K562 (cell line): ENCODE data around the gene NCAM2. TPM values are rescaled to one million over a fixed set of nuclear protein-coding genes. Genes with fewer than 3 reads are reported as not detected.

Experiments used
- ARNT ChIP-seq, 2 experiments: fragments of 450-650 bp; IDR thresholded peaks; 2 replicates each; pipeline ENCODE4 v1.6.1; 2016; ENCODE audit warnings: mild to moderate bottlenecking in 1 of 2
- BCOR ChIP-seq: fragments of 450-650 bp; IDR thresholded peaks from 2 replicates; pipeline ENCODE4 v1.6.1; 2016
- BHLHE40 ChIP-seq: IDR thresholded peaks from 2 replicates; pipeline ENCODE4 v1.6.1; 2011; ENCODE audit warnings: low read length, improper control_type of control experiment
- CHD2 ChIP-seq: IDR thresholded peaks from 2 replicates; pipeline ENCODE4 v1.6.1; 2011; ENCODE audit warnings: low read depth, low read length
- CREM ChIP-seq: IDR thresholded peaks from 2 replicates; pipeline ENCODE4 v1.6.1; 2014; ENCODE audit warnings: antibody characterized with exemption, low read depth
- CXXC5 ChIP-seq: fragments of 250-450 bp; sonication (Bioruptor Pico); IDR thresholded peaks from 2 replicates; pipeline ENCODE4 v1.8.0; 2022; ENCODE audit warnings: inconsistent platforms, mild to moderate bottlenecking, moderate library complexity
- ESRRA ChIP-seq: fragments of 450-650 bp; IDR thresholded peaks from 2 replicates; pipeline ENCODE4 v1.6.1; 2014; ENCODE audit warnings: low read depth, mild to moderate bottlenecking, moderate library complexity, borderline replicate concordance
- FOXP4 ChIP-seq: sonication (generic); formaldehyde crosslinking; IDR thresholded peaks from 2 replicates; pipeline ENCODE4 v1.8.0; 2022; ENCODE audit warnings: mild to moderate bottlenecking, missing genetic modification reagents, borderline replicate concordance
- GTF2F1 ChIP-seq: IDR thresholded peaks from 2 replicates; pipeline ENCODE4 v1.6.1; 2011; ENCODE audit warnings: low read depth, low read length, improper control_type of control experiment
- HNRNPK ChIP-seq: fragments of 200-400 bp; formaldehyde crosslinking; IDR thresholded peaks from one replicate; pipeline ENCODE4 v1.6.1; 2018; ENCODE audit warnings: mild to moderate bottlenecking, low read depth, low read length; ENCODE audit not compliant: poor library complexity, severe bottlenecking
- IRF1 ChIP-seq: sonication (generic); formaldehyde crosslinking; IDR thresholded peaks from 2 replicates; pipeline ENCODE4 v1.8.0; 2022; ENCODE audit warnings: missing genetic modification reagents, mild to moderate bottlenecking, borderline replicate concordance
- KLF1 ChIP-seq: fragments of 450-650 bp; IDR thresholded peaks from 2 replicates; pipeline ENCODE4 v1.6.1; 2016; ENCODE audit warnings: missing genetic modification characterization, missing compliant biosample characterization
- MAZ ChIP-seq, 2 experiments: fragments of 450-650 bp in 1 of 2; sonication (generic) in 1 of 2; formaldehyde crosslinking; IDR thresholded peaks in 1 of 2; conservative IDR thresholded peaks in 1 of 2; 2 replicates each; pipeline versions ENCODE4 v1.4.0 to v1.5.0; 2020; ENCODE audit warnings: mild to moderate bottlenecking in 1 of 2, missing genetic modification reagents in 1 of 2
- NCOR1 ChIP-seq: fragments of 450-650 bp; IDR thresholded peaks from 2 replicates; pipeline ENCODE4 v1.6.1; 2016; ENCODE audit warnings: mild to moderate bottlenecking, moderate library complexity
- NKRF ChIP-seq: fragments of 450-650 bp; IDR thresholded peaks from 2 replicates; pipeline ENCODE4 v1.6.1; 2016; ENCODE audit warnings: borderline replicate concordance
- NR2C1 ChIP-seq, 2 experiments: fragments of 450-650 bp; IDR thresholded peaks; 2 replicates each; pipeline ENCODE4 v1.6.1; 2017; ENCODE audit warnings: mild to moderate bottlenecking in 2 of 2, antibody characterized with exemption in 1 of 2, inconsistent platforms in 1 of 2, missing compliant biosample characterization in 1 of 2, missing genetic modification characterization in 1 of 2
- PCBP2 ChIP-seq: fragments of 200-400 bp; formaldehyde crosslinking; IDR thresholded peaks from 2 replicates; pipeline ENCODE4 v1.6.1; 2018; ENCODE audit warnings: low read length, low read depth, mild to moderate bottlenecking, moderate library complexity; ENCODE audit not compliant: poor library complexity, severe bottlenecking
- POLR2A ChIP-seq: fragments of 450-650 bp; conservative IDR thresholded peaks from 2 replicates; pipeline ENCODE4 v1.6.1; 2016
- TAF9B ChIP-seq: fragments of 450-650 bp; IDR thresholded peaks from 2 replicates; pipeline ENCODE4 v1.6.1; 2018; ENCODE audit warnings: mild to moderate bottlenecking; ENCODE audit not compliant: partially characterized antibody
- U2AF2 ChIP-seq: fragments of 200-400 bp; formaldehyde crosslinking; optimal IDR thresholded peaks from 2 replicates; pipeline ENCODE3; 2017; ENCODE audit warnings: low read depth, mild to moderate bottlenecking, low read length
- XRCC5 ChIP-seq: fragments of 200-400 bp; formaldehyde crosslinking; IDR thresholded peaks from 2 replicates; pipeline ENCODE4 v1.6.1; 2017; ENCODE audit warnings: low read depth, mild to moderate bottlenecking, low read length
- ZNF12 ChIP-seq: sonication (generic); formaldehyde crosslinking; IDR thresholded peaks from 2 replicates; pipeline ENCODE4 v1.4.0; 2020; ENCODE audit warnings: mild to moderate bottlenecking, missing genetic modification reagents
- ZNF174 ChIP-seq: fragments of 250-450 bp; sonication (Bioruptor Pico); IDR thresholded peaks from 2 replicates; pipeline ENCODE4 v1.4.0; 2020; ENCODE audit warnings: mild to moderate bottlenecking
- ZNF274 ChIP-seq: IDR thresholded peaks from 2 replicates; pipeline ENCODE4 v1.6.1; 2011; ENCODE audit warnings: low read depth, mild to moderate bottlenecking, low read length, moderate library complexity, borderline replicate concordance
- ZNF445 ChIP-seq: fragments of 250-450 bp; sonication (Bioruptor Pico); IDR thresholded peaks from 2 replicates; pipeline ENCODE4 v1.4.0; 2020; ENCODE audit warnings: low read depth, mild to moderate bottlenecking, moderate library complexity
- polyA plus RNA-seq, 8 experiments: library from polyadenylated mRNA; depleted of rRNA in 4 of 8; stranded (reverse) in 5 of 8; unstranded in 3 of 8; fragments of >200 nt; fragmentation: Nextera tagmentation in 2 of 8; fragmentation: Illumina TruSeq in 1 of 8; extraction: Ambion mirVana in 2 of 8; extraction: Trizol in 1 of 8; gene quantifications; 2 replicates each; pipeline versions ENCODE4 v1.2.1 to v1.2.3, GENCODE V29; 2011 to 2014; ENCODE audit warnings: inconsistent platforms in 1 of 8, missing spikeins in 1 of 8
- total RNA-seq, 7 experiments: library from RNA; depleted of rRNA in 6 of 7; stranded (reverse); fragments of >200 nt in 6 of 7; fragmentation: Illumina TruSeq in 2 of 7; extraction: Trizol in 2 of 7; gene quantifications; 2 replicates each; pipeline versions ENCODE4 v1.2.1 to v1.2.3, GENCODE V29; 2011 to 2021; ENCODE audit warnings: low replicate concordance in 1 of 7

Gene NCAM2
- total and polyA plus RNA-seq, 9 of the 15 experiments (the other 6 are each of a cell fraction or from before 2014, with no cell fraction given), result 14.0 to 58.2 (median 27.8) TPM

GRCh38 chr21:21146587-21147373 lies 148.6 kb downstream of the NCAM2 start (continued):
- peak; percentile 87 for TF ChIP-seq XRCC5
- TF ChIP-seq BHLHE40, result peak; percentile 48; the same call in 1 of the 2 replicates
- no peak for TF ChIP-seq U2AF2
- peak; percentile 70; the same call in 1 of the 2 replicates for TF ChIP-seq CHD2
- TF ChIP-seq ESRRA, result peak; percentile 43; the same call in 1 of the 2 replicates
- TF ChIP-seq GTF2F1, result peak; percentile 89
- no peak for TF ChIP-seq PCBP2
- TF ChIP-seq ZNF274, result no peak
- TF ChIP-seq NCOR1, result peak; percentile 38; the same call in 1 of the 2 replicates
- TF ChIP-seq BCOR, result 0 out of 2 replicates have a peak, but pooled peaks have one; percentile 12
- peak; percentile 99 for TF ChIP-seq NR2C1 (IDR thresholded peaks at IDR 0.05)
- TF ChIP-seq NR2C1 (tag; IDR thresholded peaks at IDR 0.05), result peak; percentile 100
- TF ChIP-seq TAF9B, result peak; percentile 85
- TF ChIP-seq IRF1 (CRISPR knock-in tag), result no peak
- peak in 1 of 2 experiments; percentile 56; a peak in 2 of 4 replicates for TF ChIP-seq MAZ (CRISPR knock-in tag; conservative IDR thresholded peaks at IDR 0.05 in 1 of 2, IDR thresholded peaks at IDR 0.05 in 1 of 2)
- no peak; a peak in 1 of 4 replicates for TF ChIP-seq ARNT (IDR thresholded peaks at IDR 0.05)
- TF ChIP-seq FOXP4 (CRISPR knock-in tag), result no peak
- peak; percentile 66 for TF ChIP-seq CREM
- no peak for TF ChIP-seq ZNF445 (CRISPR knock-in tag)
- TF ChIP-seq ZNF174 (CRISPR knock-in tag), result no peak
- peak; percentile 33 for TF ChIP-seq CXXC5 (CRISPR knock-in tag)
- TF ChIP-seq KLF1 (tag), result no peak
- TF ChIP-seq POLR2A, result peak; percentile 93
- TF ChIP-seq ZNF12 (CRISPR knock-in tag), result no peak
- peak; percentile 37; the same call in 1 of the 2 replicates for TF ChIP-seq NKRF
- TF ChIP-seq HNRNPK, result no peak
